Right lobe of liver (tissue), 4 donors: ENCODE results near the gene PLEKHG3.

Source experiments
- CTCF ChIP-seq, 4 donors: fragments of 200-600 bp in 3 of 4; fragments of 450-650 bp in 1 of 4; IDR thresholded peaks; one replicate each; pipeline versions ENCODE4 v1.5.1 to v1.8.0; 2016 to 2022; ENCODE audit warnings: antibody characterized with exemption in 4 of 4, mild to moderate bottlenecking in 2 of 4
- POLR2A ChIP-seq: fragments of 450-650 bp; IDR thresholded peaks from one replicate; pipeline ENCODE4 v1.6.1; 2017; ENCODE audit warnings: antibody characterized with exemption, mild to moderate bottlenecking
- donor health status: DM: no; HTN: no; CAD: no.
- donor health status: DM: no; HTN: no; CAD: no.
- donor health status: DM: no; HTN: yes; CAD: no.

- TF ChIP-seq CTCF (IDR thresholded peaks at IDR 0.05): no peak
- TF ChIP-seq POLR2A: no peak
These were observed 11.0 kb downstream of the PLEKHG3 start for GRCh38 chr14:64715146-64715627.
